Keratinocyte (primary cell): ENCODE measurements around the gene COL16A1. TPM values are rescaled to one million over a fixed set of nuclear protein-coding genes. Genes with fewer than 3 reads are reported as not detected.

ENCODE experiments used
- DNase-seq: peaks from one replicate; pipeline ENCODE4 v3.0.0-alpha.2; 2011; ENCODE audit warnings: low read depth, missing footprints, low spot score
- FAIRE-seq: peaks from 2 replicates; lab custom pipeline; 2011; peaks lifted over from hg19 to GRCh38; lab: Jason Lieb, UNC
- H2AFZ ChIP-seq: 2 replicates; pipeline ENCODE4 v1.6.0; 2012; ENCODE audit warnings: low read length, control low read depth, inconsistent platforms; ENCODE audit not compliant: control insufficient read depth
- H3K27ac ChIP-seq: 2 replicates; pipeline ENCODE4 v1.5.1; 2011; ENCODE audit warnings: low read length; ENCODE audit not compliant: control insufficient read depth, insufficient read depth
- H3K27me3 ChIP-seq: 3 replicates; pipeline ENCODE4 v1.6.0; 2011; ENCODE audit warnings: low read length; ENCODE audit not compliant: control insufficient read depth, insufficient read depth; ENCODE audit errors: extremely low read depth
- H3K36me3 ChIP-seq, 2 experiments: 2 replicates in 1 of 2; 3 replicates in 1 of 2; pipeline ENCODE4 v1.5.1; 2011; ENCODE audit warnings: low read length in 2 of 2, mild to moderate bottlenecking in 1 of 2; ENCODE audit not compliant: control insufficient read depth in 2 of 2, insufficient read depth in 2 of 2; ENCODE audit errors: extremely low read depth in 1 of 2
- H3K4me1 ChIP-seq: 3 replicates; pipeline ENCODE4 v1.5.1; 2011; ENCODE audit warnings: low read length; ENCODE audit not compliant: control insufficient read depth, insufficient read depth; ENCODE audit errors: extremely low read depth
- H3K4me2 ChIP-seq: 3 replicates; pipeline ENCODE4 v1.6.0; 2011; ENCODE audit warnings: low read depth, low read length; ENCODE audit not compliant: control insufficient read depth, insufficient read depth; ENCODE audit errors: extremely low read depth
- H3K4me3 ChIP-seq, 3 experiments: fragments of 200-600 bp in 1 of 3; sonication (generic) in 1 of 3; 2 replicates in 2 of 3; 3 replicates in 1 of 3; pipeline ENCODE4 v1.5.1; 2011 to 2016; ENCODE audit warnings: low read length in 3 of 3, mild to moderate bottlenecking in 3 of 3, control low read depth in 2 of 3, inconsistent platforms in 1 of 3, low read depth in 1 of 3, mixed read lengths in 1 of 3, mixed run types in 1 of 3, moderate library complexity in 1 of 3; ENCODE audit not compliant: control insufficient read depth in 2 of 3, insufficient read depth in 2 of 3; ENCODE audit errors: extremely low read depth in 1 of 3
- H3K79me2 ChIP-seq: 2 replicates; pipeline ENCODE4 v1.6.0; 2012; ENCODE audit warnings: low read length; ENCODE audit not compliant: control insufficient read depth, insufficient read depth
- H3K9ac ChIP-seq: 3 replicates; pipeline ENCODE4 v1.6.0; 2011; ENCODE audit warnings: low read length; ENCODE audit not compliant: control insufficient read depth, insufficient read depth; ENCODE audit errors: extremely low read depth
- H3K9me1 ChIP-seq: 3 replicates; pipeline ENCODE4 v1.6.0; 2011; ENCODE audit warnings: low read length; ENCODE audit not compliant: control insufficient read depth, insufficient read depth; ENCODE audit errors: extremely low read depth
- H3K9me3 ChIP-seq: 2 replicates; pipeline ENCODE4 v1.5.1; 2012; ENCODE audit warnings: low read depth, low read length; ENCODE audit not compliant: control insufficient read depth
- H4K20me1 ChIP-seq: 3 replicates; pipeline ENCODE4 v1.6.0; 2011; ENCODE audit warnings: low read length; ENCODE audit not compliant: control insufficient read depth, insufficient read depth; ENCODE audit errors: extremely low read depth
- CTCF ChIP-seq, 3 experiments: IDR thresholded peaks in 1 of 3; conservative IDR thresholded peaks in 1 of 3; optimal IDR thresholded peaks in 1 of 3; 2 replicates in 2 of 3; 3 replicates in 1 of 3; pipeline versions ENCODE3 to v1.5.1; 2011; ENCODE audit warnings: low read length in 3 of 3, mild to moderate bottlenecking in 3 of 3, moderate library complexity in 2 of 3, control low read depth in 1 of 3, inconsistent platforms in 1 of 3; ENCODE audit not compliant: insufficient read depth in 2 of 3; ENCODE audit errors: extremely low read depth in 1 of 3
- EZH2 ChIP-seq: IDR thresholded peaks from one replicate; pipeline ENCODE4 v1.6.1; 2012; ENCODE audit warnings: inconsistent platforms, mild to moderate bottlenecking, low read length, moderate library complexity
- dilution Hi-C: fragments of 300-500 bp; cut with MboI; formaldehyde crosslinking; loops from one replicate; pipeline ENCODE4 v1.7.0; 2020; ENCODE audit warnings: low sequenced_read_pairs; ENCODE audit not compliant: extremely low pct_ligation_motif_present
- polyA plus RNA-seq, 5 experiments: library from polyadenylated mRNA; depleted of rRNA in 3 of 5; stranded (reverse) in 3 of 5; stranded (forward) in 1 of 5; unstranded in 1 of 5; fragments of >200 nt; gene quantifications; 1 replicate in 1 of 5; 2 replicates in 3 of 5; 3 replicates in 1 of 5; pipeline versions ENCODE4 v1.2.1 to v1.2.3, GENCODE V29; 2011 to 2012; ENCODE audit warnings: missing spikeins in 2 of 5, low read depth in 1 of 5, low replicate concordance in 1 of 5

Gene COL16A1
- polyA plus RNA-seq, 1 donor (not counting 4 experiments of a cell fraction or from before 2014, with no cell fraction given): 43.4 TPM

GRCh38 chr1:31605908-31606427, 97.8 kb downstream of the COL16A1 start:
- no peak overlapping the region for H3K27ac ChIP-seq
- FAIRE-seq (no peak), DNase-seq (no peak)
- no peaks in the 10 kb centered on the region for H4K20me1 ChIP-seq
- H3K79me2 ChIP-seq: no peaks in the 10 kb centered on the region
- dilution Hi-C loops: no loop called here
- no peaks in the 10 kb centered on the region for H3K9me3 ChIP-seq
- H3K9me1 ChIP-seq: no peaks in the 10 kb centered on the region
- H3K36me3 ChIP-seq: no peaks in the 10 kb centered on the region
- no peak overlapping the region for H2AFZ ChIP-seq
- no peak for TF ChIP-seq EZH2
- TF ChIP-seq CTCF (optimal IDR thresholded peaks at IDR 0.05 in 1 of 3, IDR thresholded peaks at IDR 0.05 in 1 of 3, conservative IDR thresholded peaks at IDR 0.05 in 1 of 3; ENCODE audit: extremely low read depth in 1 of 3, insufficient read depth in 2 of 3, low read length in 3 of 3): no peak
- H3K4me1 ChIP-seq: peaks cover 6% of the 10 kb centered on the region
- no peak overlapping the region for H3K9ac ChIP-seq
- H3K4me3 ChIP-seq: no peak overlapping the region
- no peak overlapping the region for H3K4me2 ChIP-seq
- no peaks in the 10 kb centered on the region for H3K27me3 ChIP-seq

Other genes with a start within 250 kb of the COL16A1 start
- 189 to 315 TPM (median 275 TPM) in 3 replicates for gene TINAGL1, start 127.5 kb downstream of the COL16A1 start, polyA plus RNA-seq
- not detected in 3 replicates for gene HCRTR1, start 86.3 kb downstream of the COL16A1 start, polyA plus RNA-seq
- gene PEF1, start 59.1 kb downstream of the COL16A1 start, polyA plus RNA-seq: 72.2 to 107 TPM (median 90.1 TPM) in 3 replicates
- gene ADGRB2, start 60.3 kb upstream of the COL16A1 start, polyA plus RNA-seq: 0.68 to 1.6 TPM (median 0.96 TPM) in 3 replicates
- 3.3 to 12.0 TPM (median 4.7 TPM) in 3 replicates for gene SPOCD1, start 112.0 kb upstream of the COL16A1 start, polyA plus RNA-seq
- 130 to 368 TPM (median 228 TPM) in 3 replicates for gene PTP4A2, start 234.4 kb upstream of the COL16A1 start, polyA plus RNA-seq